ENCODE data around the gene RAB37.

RAB37 gene

DNA sequence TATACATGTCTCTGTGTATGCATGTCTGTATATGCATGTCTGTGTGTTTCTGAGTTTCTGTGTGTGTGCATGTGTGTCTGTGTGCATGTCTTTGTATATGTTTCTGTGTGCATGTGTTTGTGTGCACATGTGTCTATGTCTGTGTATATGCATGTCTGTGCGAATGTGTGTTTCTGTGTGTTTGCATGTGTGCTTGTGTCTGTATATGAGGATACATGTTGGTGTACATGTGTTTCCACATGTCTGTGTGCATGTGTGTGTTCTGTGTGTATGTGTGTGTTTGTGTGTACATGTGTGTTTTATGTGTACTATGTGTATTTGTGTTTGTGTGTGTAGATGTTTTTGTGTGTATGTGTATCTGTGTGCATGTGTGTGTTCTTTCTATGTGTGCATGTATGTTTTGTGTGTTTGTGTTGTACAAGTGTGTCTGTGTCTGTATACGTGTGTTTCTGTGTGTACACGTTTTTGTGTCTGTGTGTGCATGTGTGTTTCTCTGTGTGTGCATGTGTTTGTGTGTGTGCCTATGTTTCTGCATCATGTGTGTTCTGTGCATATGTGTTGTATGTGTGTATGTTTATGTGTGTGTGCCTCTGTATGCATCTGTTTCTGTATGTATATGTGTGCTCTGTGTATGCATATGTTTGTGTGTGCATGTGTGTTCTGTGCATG is 8.9 kb upstream of the RAB37 start:
- no peak for DNase-seq (ENCODE audit: low read depth in 2 of 2, low spot score in 1 of 2)

- DNase-seq (ENCODE audit: low read depth in 2 of 2, low spot score in 1 of 2), result no peak
Measured at GRCh38 chr17:74728702-74729075, 8.4 kb upstream of the RAB37 start.

- no peak for DNase-seq (ENCODE audit: low read depth in 2 of 2, low spot score in 1 of 2)
Measured at GRCh38 chr17:74729368-74729767, 7.7 kb upstream of the RAB37 start.

DNA sequence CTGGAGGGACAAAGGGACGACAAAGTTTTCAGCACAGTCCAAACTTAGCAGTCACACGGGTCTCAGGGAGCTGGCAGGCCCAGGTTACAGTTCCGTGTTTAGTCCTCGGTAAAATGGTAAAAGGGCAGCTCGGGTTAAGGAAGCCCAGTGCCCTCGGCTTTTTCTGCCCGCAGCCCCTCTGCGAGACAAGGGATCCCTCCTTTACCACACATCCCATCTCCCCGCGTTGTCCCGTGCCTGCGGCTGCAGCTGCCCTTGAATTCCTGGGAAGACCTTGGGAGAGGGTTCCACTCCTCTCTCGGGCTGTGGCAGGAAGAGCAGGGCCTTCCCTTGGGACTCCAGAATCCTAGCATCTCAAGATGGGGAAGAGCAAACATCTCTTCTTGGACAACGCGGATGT is 7.2 kb upstream of the RAB37 start:
- DNase-seq (ENCODE audit: low read depth in 2 of 2, low spot score in 1 of 2), result no peak

- DNase-seq (ENCODE audit: low read depth in 2 of 2, low spot score in 1 of 2), result peak in 1 of 2 donors; percentile 50
Measured at GRCh38 chr17:74730491-74731346, 6.3 kb upstream of the RAB37 start.

- no peak for DNase-seq (ENCODE audit: low read depth in 2 of 2, low spot score in 1 of 2)
Measured at GRCh38 chr17:74731347-74731605, 5.8 kb upstream of the RAB37 start.

DNA sequence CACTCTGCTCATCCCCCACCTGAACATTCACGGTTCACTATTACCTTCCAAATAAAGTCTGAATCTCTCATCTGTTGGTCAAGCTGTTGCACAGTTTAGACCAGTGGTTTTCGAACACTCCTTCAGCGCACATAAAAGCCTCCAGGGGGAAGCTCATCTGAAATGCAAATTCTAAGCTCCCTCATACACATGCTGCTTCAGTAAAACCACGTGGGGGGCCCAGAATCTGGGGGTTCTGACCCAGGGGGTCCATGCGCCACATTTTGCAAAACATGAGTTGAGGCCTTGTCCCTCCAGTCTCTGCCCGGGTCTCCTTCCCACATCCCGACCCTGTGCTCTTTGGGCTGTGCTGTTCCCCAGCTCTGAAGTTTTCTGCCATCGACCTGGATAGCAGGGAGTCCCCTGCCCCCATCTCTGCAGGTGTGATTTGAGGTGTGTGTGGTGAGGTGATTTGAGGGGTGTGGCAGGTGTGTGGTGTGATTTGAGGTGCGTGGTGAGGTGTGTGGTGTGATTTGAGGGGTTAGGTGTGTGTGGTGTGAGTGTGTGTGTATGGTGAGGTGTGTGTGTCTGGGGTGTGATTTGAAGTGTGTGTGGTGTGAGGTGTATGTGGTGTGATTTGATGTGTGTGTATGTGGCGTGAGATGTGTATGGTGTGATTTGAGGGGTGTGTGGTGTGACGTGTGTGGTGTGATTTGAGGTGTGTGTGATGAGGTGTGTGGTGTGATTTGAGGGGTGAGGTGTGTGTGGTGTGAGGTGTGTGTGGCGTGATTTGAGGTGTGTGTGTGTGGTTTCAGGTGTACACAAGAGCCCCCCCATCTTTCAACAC is 4.8 kb upstream of the RAB37 start:
- no peak for DNase-seq (ENCODE audit: low read depth in 2 of 2, low spot score in 1 of 2)

GRCh38 chr17:74733365-74734122 is 3.5 kb upstream of the RAB37 start:
- no peak for DNase-seq (ENCODE audit: low read depth in 2 of 2, low spot score in 1 of 2)

DNA sequence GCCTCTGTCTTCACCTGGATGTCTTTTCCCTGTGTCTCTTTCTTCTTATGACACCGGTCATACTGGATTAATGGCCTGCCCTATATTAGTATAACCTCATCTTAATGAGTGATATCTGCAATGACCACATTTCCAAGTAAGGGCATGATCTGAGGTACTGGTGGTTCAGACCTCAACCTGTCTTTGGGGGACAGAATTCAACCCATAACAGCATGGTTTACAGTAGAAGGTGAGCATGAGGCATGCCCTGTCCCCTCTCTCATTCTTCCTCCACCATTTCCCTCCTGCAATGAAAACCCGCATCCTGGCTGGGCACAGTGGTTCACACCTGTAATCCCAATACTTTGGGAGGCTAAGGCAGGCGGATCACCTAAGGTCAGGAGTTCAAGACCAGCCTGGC is 2.8 kb upstream of the RAB37 start:
- no peak for DNase-seq (ENCODE audit: low read depth in 2 of 2, low spot score in 1 of 2)

DNA sequence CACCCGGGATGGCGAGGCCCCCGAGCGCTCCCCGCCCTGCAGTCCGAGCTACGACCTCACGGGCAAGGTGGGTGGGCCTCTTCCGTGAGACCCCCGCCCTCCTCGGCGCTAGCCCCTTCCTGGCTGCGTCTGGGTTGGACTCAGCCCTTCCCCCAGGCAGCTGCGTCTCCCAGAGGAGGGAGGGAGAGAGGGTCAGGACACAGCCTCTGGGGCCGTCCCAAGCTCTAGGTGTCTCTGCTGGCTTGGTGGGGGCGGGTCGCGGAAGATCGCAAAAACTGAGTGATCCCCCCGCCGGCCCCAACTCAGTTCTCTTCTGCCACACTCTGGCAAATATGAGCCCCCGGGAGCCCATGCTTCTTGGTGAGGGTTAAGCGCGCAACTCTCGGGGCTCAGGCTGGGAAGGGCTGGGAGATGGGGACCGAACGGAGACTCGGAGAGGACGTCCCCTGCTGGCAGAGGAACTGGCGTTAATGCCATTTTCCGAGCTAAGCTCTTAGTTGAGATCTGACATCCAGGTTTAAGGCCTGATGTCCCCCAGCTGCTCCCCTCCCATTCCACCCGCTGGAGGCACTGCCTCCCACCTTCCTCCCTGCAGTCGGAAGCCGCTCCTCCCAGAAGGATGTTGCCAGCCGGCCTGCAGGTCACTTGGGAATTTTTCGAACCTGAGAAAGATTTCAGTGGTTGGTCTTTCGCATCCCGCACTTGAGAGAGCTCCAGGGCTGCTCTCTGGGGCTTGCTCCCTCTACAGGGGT is 419 bp downstream of the RAB37 start:
- no peak for DNase-seq (ENCODE audit: low read depth in 2 of 2, low spot score in 1 of 2)

- DNase-seq (ENCODE audit: low read depth in 2 of 2, low spot score in 1 of 2), result peak in 1 of 2 donors; percentile 64
Measured at GRCh38 chr17:74738051-74738996, 1.3 kb downstream of the RAB37 start.

GRCh38 chr17:74739227-74739831 is 2.3 kb downstream of the RAB37 start:
- DNase-seq (ENCODE audit: low read depth in 2 of 2, low spot score in 1 of 2), result no peak

DNA sequence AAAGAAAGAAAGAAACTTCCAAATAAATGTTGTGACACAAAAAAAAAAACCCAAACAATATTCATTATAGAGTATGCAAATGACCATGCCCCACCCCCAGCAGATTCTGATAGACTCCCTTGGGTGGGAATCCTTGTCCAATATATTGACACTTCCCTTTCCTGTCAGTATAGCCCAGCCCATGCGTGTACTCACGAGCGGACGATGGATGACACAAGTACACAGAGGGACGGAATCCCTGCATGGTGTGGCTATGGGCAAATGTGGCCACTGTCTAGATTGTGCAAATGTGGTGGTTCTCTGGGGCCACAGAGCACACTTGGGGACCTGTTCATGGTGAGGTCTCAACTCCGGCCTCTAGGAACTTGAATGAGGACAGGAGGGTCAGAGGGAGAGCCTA is 3.1 kb downstream of the RAB37 start:
- DNase-seq (ENCODE audit: low read depth in 2 of 2, low spot score in 1 of 2), result no peak

DNA sequence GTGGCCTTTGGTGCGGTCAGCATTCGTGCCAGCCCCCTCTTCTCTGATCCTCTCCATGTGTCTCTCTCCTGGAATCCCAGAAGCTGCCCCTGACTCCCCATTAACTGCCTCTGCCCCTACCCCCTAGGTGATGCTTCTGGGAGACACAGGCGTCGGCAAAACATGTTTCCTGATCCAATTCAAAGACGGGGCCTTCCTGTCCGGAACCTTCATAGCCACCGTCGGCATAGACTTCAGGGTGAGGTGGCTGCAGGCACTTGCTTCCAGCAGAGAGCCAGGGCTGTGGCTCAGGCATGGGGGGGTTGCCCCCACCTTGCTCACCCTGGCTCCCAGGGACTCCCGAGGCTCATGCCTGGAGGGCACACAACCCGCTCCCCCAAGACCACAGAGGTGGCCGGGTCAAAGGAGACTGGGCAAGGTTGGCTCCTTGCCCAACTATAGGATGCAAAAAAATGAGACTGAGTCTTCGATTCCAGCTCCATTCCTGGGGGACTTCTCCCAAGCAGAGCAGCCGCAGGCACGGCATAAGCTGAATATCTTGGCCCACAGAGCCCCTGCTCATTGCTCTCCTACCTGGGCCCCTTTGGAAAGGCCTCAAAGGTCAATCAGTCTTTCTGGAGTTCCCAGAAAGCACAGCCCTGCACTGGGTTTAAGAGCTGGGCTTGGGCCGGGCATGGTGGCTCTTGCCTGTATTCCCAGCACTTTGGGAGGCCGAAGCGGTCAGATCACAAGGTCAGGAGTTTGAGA is 3.8 kb downstream of the RAB37 start:
- DNase-seq (ENCODE audit: low read depth in 2 of 2, low spot score in 1 of 2), result no peak

GRCh38 chr17:74742153-74742515 is 5.1 kb downstream of the RAB37 start:
- no peak for DNase-seq (ENCODE audit: low read depth in 2 of 2, low spot score in 1 of 2)

- no peak for DNase-seq (ENCODE audit: low read depth in 2 of 2, low spot score in 1 of 2)
Measured at GRCh38 chr17:74742978-74743545, 6.0 kb downstream of the RAB37 start.

DNA sequence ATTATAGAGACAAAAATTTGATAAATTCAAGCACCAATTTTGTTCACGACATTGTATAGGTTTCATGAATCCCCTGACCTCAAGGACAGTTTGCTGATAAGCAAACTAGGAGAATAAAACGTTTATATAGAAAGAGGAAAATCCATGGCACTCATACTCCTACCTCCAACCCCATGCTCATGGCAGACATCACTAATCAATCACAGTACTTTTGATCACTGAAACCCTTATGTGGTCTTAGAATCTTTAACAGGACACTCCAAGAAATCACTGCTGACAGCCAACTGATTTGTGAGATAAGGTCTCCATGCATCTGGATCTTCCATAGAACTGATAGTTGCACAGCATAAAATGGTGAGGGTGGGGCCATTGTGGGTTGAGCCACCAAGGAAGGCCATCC is 6.7 kb downstream of the RAB37 start:
- no peak for DNase-seq (ENCODE audit: low read depth in 2 of 2, low spot score in 1 of 2)

DNA sequence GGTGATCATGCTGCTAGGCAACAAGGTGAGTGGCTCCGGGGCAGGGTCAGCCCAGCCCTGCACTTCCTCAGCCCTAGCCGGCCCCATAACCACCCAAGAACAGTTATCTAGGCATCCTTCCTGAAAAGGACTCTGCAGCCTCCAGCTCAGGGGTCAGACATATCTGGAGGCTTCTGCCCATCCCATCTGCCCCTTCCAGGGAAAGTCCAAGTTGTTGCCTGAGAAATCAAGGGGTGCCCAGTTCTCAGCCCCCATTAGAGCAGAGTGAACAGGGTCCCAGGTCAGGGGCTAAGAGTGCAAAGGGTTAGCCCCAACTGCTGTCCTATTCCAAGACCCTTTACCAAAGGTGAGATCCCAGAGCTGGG is 7.3 kb downstream of the RAB37 start:
- no peak for DNase-seq (ENCODE audit: low read depth in 2 of 2, low spot score in 1 of 2)

Data from stimulated activated CD8-positive, alpha-beta memory T cell treated with anti-CD3 and anti-CD28 coated beads, Interleukin-4, amount 100 ng/mL, for 4 hours (primary cell).